Germinal center (tissue), 1 donor: ENCODE results near the gene ETS1.

Experiments
- DNase-seq: peaks from one replicate; pipeline ENCODE4 v3.0.0; 2012; ENCODE audit warnings: mixed read lengths, low spot score

ETS1 gene

GRCh38 chr11:128480066-128480465, 107.3 kb downstream of the ETS1 start:
- DNase-seq, result no peak

GRCh38 chr11:128479144-128479543, 108.2 kb downstream of the ETS1 start:
- DNase-seq, result no peak

- DNase-seq, result no peak
These were observed 109.1 kb downstream of the ETS1 start for GRCh38 chr11:128478305-128478704.

GRCh38 chr11:128477811-128478210, 109.5 kb downstream of the ETS1 start:
- peak; percentile 38 for DNase-seq

GRCh38 chr11:128477278-128477677, 110.1 kb downstream of the ETS1 start:
- no peak for DNase-seq

GRCh38 chr11:128476729-128477128, 110.6 kb downstream of the ETS1 start:
- no peak for DNase-seq

- DNase-seq, result no peak
These were observed 111.3 kb downstream of the ETS1 start for GRCh38 chr11:128476049-128476448.

- DNase-seq, result no peak
These were observed 113.1 kb downstream of the ETS1 start for GRCh38 chr11:128474036-128474874.

GRCh38 chr11:128473636-128474035, 113.7 kb downstream of the ETS1 start:
- DNase-seq, result no peak

GRCh38 chr11:128472128-128473089, 114.9 kb downstream of the ETS1 start:
- DNase-seq, result no peak

GRCh38 chr11:128471138-128471661, 116.2 kb downstream of the ETS1 start:
- peak; percentile 70 for DNase-seq

GRCh38 chr11:128470081-128470480, 117.3 kb downstream of the ETS1 start:
- peak; percentile 57 for DNase-seq

GRCh38 chr11:128469220-128469619, 118.1 kb downstream of the ETS1 start:
- peak; percentile 85 for DNase-seq

- no peak for DNase-seq
These were observed 119.2 kb downstream of the ETS1 start for GRCh38 chr11:128468111-128468510.

GRCh38 chr11:128467610-128468041, 119.7 kb downstream of the ETS1 start:
- no peak for DNase-seq

GRCh38 chr11:128467041-128467440, 120.3 kb downstream of the ETS1 start:
- DNase-seq, result no peak

GRCh38 chr11:128465946-128466705, 121.2 kb downstream of the ETS1 start:
- DNase-seq, result no peak

- DNase-seq, result no peak
These were observed 121.8 kb downstream of the ETS1 start for GRCh38 chr11:128465531-128465930.

GRCh38 chr11:128464878-128465450, 122.4 kb downstream of the ETS1 start:
- no peak for DNase-seq

- no peak for DNase-seq
These were observed 123.4 kb downstream of the ETS1 start for GRCh38 chr11:128463979-128464378.

- DNase-seq, result no peak
These were observed 124.0 kb downstream of the ETS1 start for GRCh38 chr11:128463371-128463829.
